Ovary (tissue), 9 donors: ENCODE measurements around the gene LITAF. TPM values are rescaled to one million over a fixed set of nuclear protein-coding genes. Genes with fewer than 3 reads are reported as not detected.
"Not testable (repeated sequence)": the region's sequence is repeated elsewhere in the genome, so short reads cannot be mapped to it uniquely, and the experiment has no call there.

ENCODE experiments used
- DNase-seq, 5 donors: peaks; one replicate each; pipeline ENCODE4 v3.0.0-alpha.2; 2019 to 2020
- H3K27ac ChIP-seq, 2 donors: fragments of 200-600 bp; one replicate each; pipeline versions ENCODE4 v1.5.1 to v1.8.0; 2019 to 2022
- H3K27me3 ChIP-seq: fragments of 200-600 bp; one replicate; pipeline ENCODE4 v1.8.0; 2022
- H3K36me3 ChIP-seq: fragments of 200-600 bp; sonication (generic); one replicate; pipeline ENCODE4 v1.5.1; 2019
- H3K4me1 ChIP-seq: one replicate; pipeline ENCODE4 v1.8.1; 2013; ENCODE audit warnings: mild to moderate bottlenecking, moderate library complexity; ENCODE audit not compliant: insufficient read depth
- H3K4me3 ChIP-seq: fragments of 200-600 bp; sonication (generic); one replicate; pipeline ENCODE4 v1.5.1; 2017
- H3K9me3 ChIP-seq, 2 donors: fragments of 200-600 bp in 1 of 2; sonication (generic) in 1 of 2; one replicate each; pipeline versions ENCODE4 v1.5.1 to v1.8.1; 2013 to 2019; ENCODE audit warnings: mild to moderate bottlenecking in 1 of 2, moderate library complexity in 1 of 2
- EP300 ChIP-seq: sonication (generic); formaldehyde crosslinking; IDR thresholded peaks from one replicate; pipeline ENCODE4 v1.6.1; 2017; ENCODE audit warnings: antibody characterized with exemption
- POLR2A ChIP-seq: fragments of 450-650 bp; IDR thresholded peaks from one replicate; pipeline ENCODE4 v1.6.1; 2017; ENCODE audit warnings: antibody characterized with exemption, mild to moderate bottlenecking, moderate library complexity
- WGBS, 3 donors: extraction: QIAGEN DNeasy Blood & Tissue Kit in 1 of 3; methylation state at CpG; one replicate each; pipeline versions ENCODE4 v1.1.5 to v1.1.7; 2013 to 2017; 5-methylcytosine and 5-hydroxymethylcytosine counted together
- intact Hi-C, 4 donors: fragments of 100-400 bp; cut with DNase I; formaldehyde crosslinking; loops; one replicate each; pipeline versions ENCODE4 v1.11.0 to v1.15.1; 2022 to 2023
- polyA plus RNA-seq, 2 donors: library from polyadenylated mRNA; stranded (reverse); fragments of 200-250 nt in 1 of 2; fragments of 350-450 nt in 1 of 2; fragmentation: Illumina TruSeq in 1 of 2; extraction: RNeasy Lipid Tissue Mini Kit (QIAGEN cat#74804) in 1 of 2; gene quantifications; one replicate each; pipeline ENCODE4 v1.2.3, GENCODE V29; 2013 to 2014
- total RNA-seq, 7 donors: library from RNA; depleted of rRNA in 2 of 7; stranded (reverse); fragments of >200 nt in 2 of 7; fragmentation: NEBNext Ultra II Directional in 3 of 7; extraction: Animal tissue kit (Norgen Biotek cat#: 25700) in 3 of 7; gene quantifications; one replicate each; pipeline versions ENCODE4 v1.1.0 to v1.2.4, GENCODE V29; 2016 to 2023
- TF ChIP-seq, protein P1 (sequence below), 3 donors: fragments of 450-650 bp in 2 of 3; fragments of 200-600 bp in 1 of 3; IDR thresholded peaks; one replicate each; pipeline versions ENCODE4 v1.5.1 to v1.8.0; 2016 to 2022; ENCODE audit warnings: antibody characterized with exemption in 3 of 3, mild to moderate bottlenecking in 1 of 3
- donor health status: DM: no; HTN: no; CAD: no; lungs with moderate emphysema.
- donor health status: DM: no; HTN: no; CAD: no.
- donor health status: Bipolar disorder and iron deficiency.
- donor health status: DM: yes; HTN: yes; CAD: no.
- donor health status: DM: no; HTN: no; CAD: no.
- donor health status: DM: yes; HTN: yes; CAD: no.

LITAF gene
- total and polyA plus RNA-seq, 9 donors: 39.7 to 169 (median 105) TPM

GRCh38 chr16:11507991-11508390, 78.7 kb downstream of the LITAF start:
- intact Hi-C loops: loop anchor here in 1 of 4 donors (10.0 kb wide), 1 partner anchor 717 kb away; no protein-coding TSS in a partner anchor
- Histone ChIP-seq H3K4me3 (no peak overlapping the region), H3K36me3 (no peaks in the 10 kb centered on the region), H3K27me3 (no peaks in the 10 kb centered on the region), H3K27ac (no peak overlapping the region), H3K4me1 (no peaks in the 10 kb centered on the region), H3K9me3 (no peaks in the 10 kb centered on the region)
- 88 to 94% (median 92%) methylated on average over 3 of the region's 3 CpGs for WGBS, 3 donors
- no peak for DNase-seq
- TF ChIP-seq EP300: no peak
- no peak for TF ChIP-seq POLR2A
- TF ChIP-seq, protein P1, sequence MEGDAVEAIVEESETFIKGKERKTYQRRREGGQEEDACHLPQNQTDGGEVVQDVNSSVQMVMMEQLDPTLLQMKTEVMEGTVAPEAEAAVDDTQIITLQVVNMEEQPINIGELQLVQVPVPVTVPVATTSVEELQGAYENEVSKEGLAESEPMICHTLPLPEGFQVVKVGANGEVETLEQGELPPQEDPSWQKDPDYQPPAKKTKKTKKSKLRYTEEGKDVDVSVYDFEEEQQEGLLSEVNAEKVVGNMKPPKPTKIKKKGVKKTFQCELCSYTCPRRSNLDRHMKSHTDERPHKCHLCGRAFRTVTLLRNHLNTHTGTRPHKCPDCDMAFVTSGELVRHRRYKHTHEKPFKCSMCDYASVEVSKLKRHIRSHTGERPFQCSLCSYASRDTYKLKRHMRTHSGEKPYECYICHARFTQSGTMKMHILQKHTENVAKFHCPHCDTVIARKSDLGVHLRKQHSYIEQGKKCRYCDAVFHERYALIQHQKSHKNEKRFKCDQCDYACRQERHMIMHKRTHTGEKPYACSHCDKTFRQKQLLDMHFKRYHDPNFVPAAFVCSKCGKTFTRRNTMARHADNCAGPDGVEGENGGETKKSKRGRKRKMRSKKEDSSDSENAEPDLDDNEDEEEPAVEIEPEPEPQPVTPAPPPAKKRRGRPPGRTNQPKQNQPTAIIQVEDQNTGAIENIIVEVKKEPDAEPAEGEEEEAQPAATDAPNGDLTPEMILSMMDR (IDR thresholded peaks at IDR 0.05): no peak

- Histone ChIP-seq H3K4me1 (no peaks in the 10 kb centered on the region), H3K9me3 (no peaks in the 10 kb centered on the region), H3K36me3 (no peaks in the 10 kb centered on the region), H3K27ac (no peak overlapping the region), H3K4me3 (no peak overlapping the region), H3K27me3 (no peaks in the 10 kb centered on the region)
- intact Hi-C loops: loop anchor here in 1 of 4 donors (10.0 kb wide), 1 partner anchor 717 kb away; no protein-coding TSS in a partner anchor
- no peak for DNase-seq
- TF ChIP-seq, protein P1 (IDR thresholded peaks at IDR 0.05): no peak
- TF ChIP-seq POLR2A (no peak), EP300 (no peak)
- 87 to 92% (median 88%) methylated on average over 7 of the region's 7 CpGs for WGBS, 3 donors
Observed at GRCh38 chr16:11507350-11507749, 79.4 kb downstream of the LITAF start.

- 78 to 81% (median 80%) methylated on average over 12 of the region's 12 CpGs for WGBS, 3 donors
- no peak for DNase-seq
- Histone ChIP-seq H3K9me3 (no peaks in the 10 kb centered on the region), H3K27me3 (no peaks in the 10 kb centered on the region), H3K36me3 (no peaks in the 10 kb centered on the region), H3K4me3 (no peak overlapping the region), H3K27ac (no peak overlapping the region), H3K4me1 (no peaks in the 10 kb centered on the region)
- intact Hi-C loops: loop anchor here in 1 of 4 donors (10.0 kb wide), 1 partner anchor 718 kb away; no protein-coding TSS in a partner anchor
- TF ChIP-seq EP300 (no peak), POLR2A (no peak)
- TF ChIP-seq, protein P1 (IDR thresholded peaks at IDR 0.05): no peak
Observed at GRCh38 chr16:11506741-11507305, 79.9 kb downstream of the LITAF start.

GRCh38 chr16:11504261-11504660, 82.5 kb downstream of the LITAF start:
- intact Hi-C loops: loop anchor here in 1 of 4 donors (10.0 kb wide), 1 partner anchor 721 kb away; no protein-coding TSS in a partner anchor
- not testable (repeated sequence) for H3K9me3 ChIP-seq, H3K4me1 ChIP-seq, H3K27ac ChIP-seq, H3K4me3 ChIP-seq, DNase-seq, H3K36me3 ChIP-seq, H3K27me3 ChIP-seq
- WGBS, 3 donors: 86 to 97% (median 95%) methylated on average over 13 of the region's 13 CpGs

DNA sequence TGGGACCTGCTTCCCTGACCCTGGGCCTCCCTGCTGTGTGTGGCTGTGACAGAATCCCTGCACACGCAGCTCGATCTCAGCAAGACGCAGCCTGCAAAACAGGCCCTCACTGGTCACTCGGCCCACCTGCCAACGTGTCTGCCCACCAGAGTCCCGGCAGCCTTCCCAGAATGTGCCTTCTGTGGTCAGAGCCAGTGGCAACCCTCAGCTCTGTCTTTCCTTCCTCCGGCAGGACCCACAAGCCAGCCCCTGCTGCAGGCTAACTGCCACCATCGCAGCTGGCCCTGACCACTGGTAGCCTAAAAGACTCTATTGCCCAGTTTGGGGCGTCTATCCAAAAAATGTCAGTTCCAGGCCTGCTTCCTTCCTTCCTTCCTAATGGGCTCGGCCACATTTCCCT, 83.2 kb downstream of the LITAF start:
- intact Hi-C loops: loop anchor here in 1 of 4 donors (10.0 kb wide), 1 partner anchor 721 kb away; no protein-coding TSS in a partner anchor
- WGBS, 3 donors: 78 to 83% (median 82%) methylated on average over 10 of the region's 10 CpGs
- H3K27me3 ChIP-seq: no peaks in the 10 kb centered on the region
- no peak for DNase-seq
- H3K27ac ChIP-seq: no peak overlapping the region
- no peaks in the 10 kb centered on the region for H3K9me3 ChIP-seq
- H3K36me3 ChIP-seq: no peaks in the 10 kb centered on the region
- no peaks in the 10 kb centered on the region for H3K4me1 ChIP-seq
- no peak for TF ChIP-seq POLR2A
- TF ChIP-seq, protein P1 (IDR thresholded peaks at IDR 0.05): no peak
- H3K4me3 ChIP-seq: no peak overlapping the region
